Aortic smooth muscle cell (primary cell): ENCODE data around the gene GPR39. TPM values are rescaled to one million over a fixed set of nuclear protein-coding genes. Genes with fewer than 3 reads are reported as not detected.

Experiments
- total RNA-seq: library from RNA; depleted of rRNA; stranded (reverse); fragments of >200 nt; gene quantifications from 2 replicates; pipeline ENCODE4 v1.2.3, GENCODE V29; 2014

GPR39 gene
- total RNA-seq: 7.5 and 10.7 TPM in 2 replicates

GRCh38 chr2:132416723-132417395 is at the start of gene GPR39:
Gene GPR39 (plus strand): TSS chr2:132416805.

DNA sequence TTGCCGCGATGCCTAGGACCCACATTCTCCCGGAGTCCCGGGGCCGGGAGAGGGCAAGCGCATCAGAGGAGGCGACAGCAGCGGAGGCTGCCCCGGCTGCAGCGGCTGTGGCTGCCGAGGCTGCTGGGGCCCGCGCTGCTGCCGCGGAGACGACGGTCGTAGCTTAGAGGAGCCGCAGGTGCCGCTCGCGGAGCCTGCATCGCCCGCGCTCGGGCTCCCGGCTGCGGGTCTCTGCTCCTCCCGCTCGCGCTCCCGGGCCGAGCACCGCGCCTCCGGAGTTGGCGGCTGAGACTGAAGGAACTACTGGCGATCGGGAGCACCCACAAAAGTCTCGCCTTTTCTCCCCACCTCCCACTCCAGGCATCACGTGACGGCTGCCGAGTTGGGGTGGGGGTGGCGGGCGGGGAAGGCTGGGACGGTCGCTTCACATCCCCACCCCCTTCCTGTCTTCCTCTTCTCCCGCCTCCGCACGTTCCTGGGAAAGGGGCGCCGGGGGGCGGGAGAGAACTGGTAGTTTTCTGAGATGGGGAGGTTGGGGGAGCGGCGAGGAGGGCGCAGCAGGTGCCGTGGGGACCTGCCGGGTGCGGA is 253.4 kb downstream of the GPR39 start, which contains the start of gene LYPD1:
Gene LYPD1, minus strand, starts transcription at position 298 of the 588 bp plus-strand sequence. Its CDS starts 273 bp downstream, at position 25.

